Adrenal gland (tissue), 12 donors: ENCODE data around the gene WBP2NL. TPM values are rescaled to one million over a fixed set of nuclear protein-coding genes. Genes with fewer than 3 reads are reported as not detected.

Source experiments
- DNase-seq, 7 donors: peaks; one replicate each; pipeline ENCODE4 v3.0.0-alpha.2; 2019 to 2020
- H3K27ac ChIP-seq, 5 donors: fragments of 200-600 bp; sonication (generic) in 4 of 5; 1 replicate in 3 of 5; 2 replicates in 2 of 5; pipeline versions ENCODE4 v1.5.1 to v1.8.0; 2016 to 2020; ENCODE audit warnings: mild to moderate bottlenecking in 1 of 5
- H3K27me3 ChIP-seq: fragments of 200-600 bp; 2 replicates; pipeline ENCODE4 v1.8.0; 2021
- H3K36me3 ChIP-seq, 2 donors: fragments of 200-600 bp; replicated peaks in 1 of 2; 1 replicate in 1 of 2; 2 replicates in 1 of 2; pipeline versions ENCODE4 v1.5.1 to v1.8.0; 2018 to 2022
- H3K4me1 ChIP-seq, 2 donors: fragments of 200-600 bp; replicated peaks in 1 of 2; 1 replicate in 1 of 2; 2 replicates in 1 of 2; pipeline versions ENCODE4 v1.5.1 to v1.8.0; 2018 to 2021
- H3K4me3 ChIP-seq, 4 donors: fragments of 200-600 bp; sonication (generic) in 3 of 4; one replicate each; pipeline ENCODE4 v1.5.1; 2016 to 2018
- H3K9me3 ChIP-seq, 3 donors: fragments of 200-600 bp; sonication (generic) in 1 of 3; replicated peaks in 1 of 3; 1 replicate in 2 of 3; 2 replicates in 1 of 3; pipeline versions ENCODE4 v1.5.1 to v1.8.0; 2016 to 2021
- POLR2A ChIP-seq, 2 donors: fragments of 450-650 bp; IDR thresholded peaks; one replicate each; pipeline ENCODE4 v1.6.1; 2017; ENCODE audit warnings: antibody characterized with exemption in 2 of 2, mild to moderate bottlenecking in 2 of 2, moderate library complexity in 1 of 2
- WGBS, 4 donors: extraction: QIAGEN DNeasy Blood & Tissue Kit in 2 of 4; methylation state at CpG; one replicate each; pipeline versions ENCODE4 v1.1.5 to v1.1.7; 2013 to 2017; 5-methylcytosine and 5-hydroxymethylcytosine counted together
- intact Hi-C, 2 donors: fragments of 100-400 bp; cut with DNase I; formaldehyde crosslinking; loops; one replicate each; pipeline versions ENCODE4 v1.14.1 to v1.15.0; 2022 to 2023
- polyA plus RNA-seq, 3 donors: library from polyadenylated mRNA; stranded (reverse); fragments of 200-250 nt in 2 of 3; fragments of 350-450 nt in 1 of 3; fragmentation: Illumina TruSeq in 1 of 3; extraction: RNeasy Lipid Tissue Mini Kit (QIAGEN cat#74804) in 1 of 3; gene quantifications; one replicate each; pipeline ENCODE4 v1.2.3, GENCODE V29; 2013 to 2014
- total RNA-seq, 9 donors: library from RNA; depleted of rRNA in 4 of 9; stranded (reverse); fragments of >200 nt in 4 of 9; fragments of 120-200 nt in 1 of 9; fragmentation: NEBNext Ultra II Directional in 1 of 9; extraction: Animal tissue kit (Norgen Biotek cat#: 25700) in 1 of 9; gene quantifications; one replicate each; pipeline versions ENCODE4 v1.1.0 to v1.2.4, GENCODE V29; 2013 to 2023
- TF ChIP-seq, protein P1 (sequence below), 6 experiments: fragments of 450-650 bp in 4 of 6; fragments of 200-600 bp in 2 of 6; sonication (generic) in 1 of 6; IDR thresholded peaks; 1 replicate in 5 of 6; 2 replicates in 1 of 6; pipeline versions ENCODE4 v1.5.1 to v1.8.0; 2016 to 2021; ENCODE audit warnings: antibody characterized with exemption in 6 of 6, mild to moderate bottlenecking in 2 of 6, moderate library complexity in 1 of 6
- donor health status: healthy with polysubstance abuse.
- donor health status: Bipolar disorder and iron deficiency.
- donor health status: DM: yes; HTN: yes; CAD: no.
- donor health status: DM: no; HTN: no; CAD: no.
- donor health status: DM: no; HTN: no; CAD: no.
- donor health status: DM: yes; HTN: yes; CAD: no.

Gene WBP2NL
- total and polyA plus RNA-seq, 12 donors: 0.35 to 2.0 (median 0.62) TPM; not detected in 1

DNA sequence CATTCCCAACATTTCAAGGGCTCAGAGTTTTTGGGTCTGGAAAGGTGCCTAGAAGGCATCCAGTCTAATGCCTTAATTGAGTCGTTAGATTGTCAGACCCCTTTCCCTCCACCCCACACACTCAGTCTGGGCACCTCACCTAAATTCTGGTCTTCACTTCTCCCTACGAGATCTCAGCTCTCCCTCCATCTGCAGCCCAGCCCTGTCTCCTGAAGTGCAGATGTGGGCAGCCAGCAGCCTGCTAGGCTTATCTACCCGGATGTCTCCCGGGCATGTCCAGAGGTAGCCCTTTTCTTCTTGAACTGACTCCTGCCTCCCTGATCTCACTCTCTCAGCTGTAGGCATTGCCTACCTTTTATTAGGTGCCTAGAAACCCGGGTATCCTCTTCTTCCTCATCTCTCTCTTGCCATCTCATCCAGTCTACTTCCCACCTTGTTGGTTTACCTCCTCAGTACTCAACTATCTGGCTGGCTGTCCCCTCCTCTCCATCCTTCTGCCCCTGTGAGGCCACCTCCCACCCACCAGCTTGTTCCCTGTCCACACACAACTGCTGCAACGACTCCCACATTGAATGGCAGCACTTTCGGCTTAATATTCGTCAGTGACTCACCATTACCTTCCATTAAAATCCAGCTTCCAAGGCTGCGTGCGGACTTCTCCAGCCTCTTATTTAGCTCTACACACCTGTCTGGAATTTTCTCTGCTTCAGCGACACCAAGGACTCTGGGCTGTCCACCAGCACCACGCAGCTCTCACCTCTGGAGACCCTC lies 23.1 kb upstream of the WBP2NL start:
- no peaks in the 10 kb centered on the region for H3K36me3 ChIP-seq
- no peak for DNase-seq
- no peaks in the 10 kb centered on the region for H3K9me3 ChIP-seq
- no peak for TF ChIP-seq POLR2A (IDR thresholded peaks at IDR 0.05)
- TF ChIP-seq, protein P1, sequence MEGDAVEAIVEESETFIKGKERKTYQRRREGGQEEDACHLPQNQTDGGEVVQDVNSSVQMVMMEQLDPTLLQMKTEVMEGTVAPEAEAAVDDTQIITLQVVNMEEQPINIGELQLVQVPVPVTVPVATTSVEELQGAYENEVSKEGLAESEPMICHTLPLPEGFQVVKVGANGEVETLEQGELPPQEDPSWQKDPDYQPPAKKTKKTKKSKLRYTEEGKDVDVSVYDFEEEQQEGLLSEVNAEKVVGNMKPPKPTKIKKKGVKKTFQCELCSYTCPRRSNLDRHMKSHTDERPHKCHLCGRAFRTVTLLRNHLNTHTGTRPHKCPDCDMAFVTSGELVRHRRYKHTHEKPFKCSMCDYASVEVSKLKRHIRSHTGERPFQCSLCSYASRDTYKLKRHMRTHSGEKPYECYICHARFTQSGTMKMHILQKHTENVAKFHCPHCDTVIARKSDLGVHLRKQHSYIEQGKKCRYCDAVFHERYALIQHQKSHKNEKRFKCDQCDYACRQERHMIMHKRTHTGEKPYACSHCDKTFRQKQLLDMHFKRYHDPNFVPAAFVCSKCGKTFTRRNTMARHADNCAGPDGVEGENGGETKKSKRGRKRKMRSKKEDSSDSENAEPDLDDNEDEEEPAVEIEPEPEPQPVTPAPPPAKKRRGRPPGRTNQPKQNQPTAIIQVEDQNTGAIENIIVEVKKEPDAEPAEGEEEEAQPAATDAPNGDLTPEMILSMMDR (IDR thresholded peaks at IDR 0.05): no peak
- intact Hi-C loops: loop anchor here in 1 of 2 donors (10.0 kb wide), 1 partner anchor 459 kb away; the partner anchor contains the start of gene NFAM1
- 60 to 68% (median 64%) methylated on average over 12 of the region's 12 CpGs for WGBS, 4 donors
- no peak overlapping the region for H3K27ac ChIP-seq
- H3K4me3 ChIP-seq: no peak overlapping the region
- H3K4me1 ChIP-seq: no peaks in the 10 kb centered on the region
- peaks cover 23% of the 10 kb centered on the region for H3K27me3 ChIP-seq

DNA sequence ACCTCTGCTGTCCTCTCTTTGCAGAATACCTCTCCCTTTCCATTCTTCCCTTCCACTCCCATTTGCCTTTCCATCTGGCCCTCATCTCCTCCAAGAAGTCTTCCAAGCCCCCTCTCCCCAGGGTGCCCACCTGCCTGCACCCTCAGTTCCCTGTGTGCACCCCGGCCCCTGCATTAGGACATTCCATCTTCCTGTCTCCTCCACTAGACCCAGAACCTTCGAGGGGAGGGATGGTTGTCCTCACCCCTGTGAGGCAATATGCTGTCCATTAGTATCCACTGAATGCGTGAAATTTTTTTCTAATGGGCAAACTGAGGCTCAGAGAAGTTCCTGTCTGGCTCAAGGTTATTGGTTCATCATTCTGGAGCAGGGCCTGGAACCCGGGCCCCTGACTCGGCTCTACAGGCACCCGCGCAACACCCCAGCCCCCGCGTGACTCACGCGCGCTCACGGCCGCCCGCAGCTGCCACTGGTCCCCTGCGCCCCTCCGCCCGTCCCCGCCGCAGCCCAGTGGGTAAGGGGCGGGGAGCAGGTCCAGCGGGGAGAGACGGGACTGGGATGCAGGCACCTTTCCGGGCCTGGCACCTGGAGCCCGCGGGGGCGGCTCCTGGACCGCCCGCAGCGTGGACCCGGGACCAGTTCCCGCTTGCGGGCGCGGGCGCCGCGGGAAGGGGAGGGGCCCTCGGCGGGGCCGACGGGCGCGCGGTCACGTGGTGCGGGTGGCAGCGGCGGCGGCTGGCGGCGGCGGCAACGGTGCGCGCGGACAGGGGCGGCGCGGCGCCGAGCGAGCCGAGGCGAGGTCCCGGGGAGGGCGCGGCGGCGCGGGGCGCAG lies 22.3 kb upstream of the WBP2NL start:
- 2 to 13% (median 5%) methylated on average over 9 to 70 of the region's 72 CpGs for WGBS, 4 donors
- intact Hi-C loops: loop anchor here in 1 of 2 donors (10.0 kb wide), 1 partner anchor 459 kb away; the partner anchor contains the start of gene NFAM1
- peak overlapping the region in 1 of 4 donors; percentile 68 for H3K4me3 ChIP-seq

DNA sequence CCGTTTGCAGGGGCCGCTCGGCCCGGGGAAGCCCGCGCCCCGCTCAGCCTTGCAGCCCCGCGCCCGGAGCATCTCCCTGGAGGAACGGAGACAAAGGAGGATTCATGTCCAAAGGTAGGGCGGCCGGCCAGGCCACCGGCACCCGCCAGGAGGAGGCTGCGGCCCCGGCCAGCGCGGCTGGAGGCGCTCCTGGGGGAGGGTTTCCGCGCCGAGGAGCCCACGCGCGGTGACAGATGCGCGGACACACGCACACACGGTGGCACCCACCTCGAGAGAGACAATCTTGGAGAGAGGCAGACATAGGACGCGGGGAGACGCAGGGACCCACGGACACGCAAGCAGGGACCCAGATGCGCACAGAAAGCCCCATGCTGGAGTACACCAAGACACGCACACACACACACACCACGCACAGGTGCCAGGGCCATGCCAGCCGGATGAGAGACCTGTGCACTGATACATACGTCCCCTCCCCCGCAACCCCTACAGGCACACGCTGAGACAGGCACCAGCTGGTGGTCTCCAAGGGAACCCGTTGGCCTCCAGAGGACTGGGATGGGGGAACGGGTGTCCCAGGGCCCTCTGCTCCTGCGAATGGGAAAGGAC lies 21.5 kb upstream of the WBP2NL start:
- DNase-seq: no peak
- Histone ChIP-seq H3K36me3 (no peaks in the 10 kb centered on the region), H3K4me1 (no peaks in the 10 kb centered on the region), H3K27me3 (peaks cover 23% of the 10 kb centered on the region), H3K4me3 (peak overlapping the region in 1 of 4 donors; percentile 68), H3K9me3 (no peaks in the 10 kb centered on the region), H3K27ac (no peak overlapping the region)
- no peak for TF ChIP-seq POLR2A (IDR thresholded peaks at IDR 0.05)
- TF ChIP-seq, protein P1 (IDR thresholded peaks at IDR 0.05): no peak
- intact Hi-C loops: loop anchor here in 1 of 2 donors (10.0 kb wide), 1 partner anchor 458 kb away; the partner anchor contains the start of gene NFAM1
- WGBS, 4 donors: 0 to 20% (median 5%) methylated on average over 1 to 46 of the region's 46 CpGs

More for the DNA sequence above, 22.3 kb upstream of the WBP2NL start:
- DNase-seq: peak in 3 of 7 donors; percentile 31 to 48 (median 33)
- no peak overlapping the region for H3K27ac ChIP-seq
- H3K4me1 ChIP-seq: no peaks in the 10 kb centered on the region
- TF ChIP-seq, protein P1 (IDR thresholded peaks at IDR 0.05): no peak
- TF ChIP-seq POLR2A (IDR thresholded peaks at IDR 0.05): no peak
- H3K27me3 ChIP-seq: peaks cover 23% of the 10 kb centered on the region
- no peaks in the 10 kb centered on the region for H3K9me3 ChIP-seq
- H3K36me3 ChIP-seq: no peaks in the 10 kb centered on the region

DNA sequence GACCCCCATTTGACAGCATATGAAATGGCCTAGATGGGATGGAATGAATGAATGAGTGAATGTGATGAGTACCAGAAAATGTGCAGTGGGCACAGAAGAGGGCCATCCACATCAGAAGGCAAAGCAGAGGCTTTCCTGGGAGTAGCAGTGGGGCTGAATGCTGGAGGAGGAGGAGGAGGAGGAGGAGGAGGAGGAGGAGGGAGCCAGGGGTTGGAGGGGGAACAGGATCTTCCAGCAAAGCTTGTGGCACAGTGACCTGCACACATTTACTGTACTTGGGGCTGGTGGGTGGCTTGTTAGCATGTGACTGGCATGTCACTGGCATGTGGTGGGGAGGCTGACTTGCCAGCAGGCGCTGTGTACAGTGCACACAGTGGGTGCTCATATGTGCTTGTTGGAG lies 19.9 kb upstream of the WBP2NL start:
- H3K27ac ChIP-seq: no peak overlapping the region
- intact Hi-C loops: loop anchor here in 1 of 2 donors (10.0 kb wide), 1 partner anchor 456 kb away; the partner anchor contains the start of gene NFAM1
- H3K36me3 ChIP-seq: no peaks in the 10 kb centered on the region
- no peaks in the 10 kb centered on the region for H3K4me1 ChIP-seq
- no peak for DNase-seq
- 100% methylated on average over 1 of the region's 1 CpG for WGBS, 4 donors
- no peak for TF ChIP-seq POLR2A (IDR thresholded peaks at IDR 0.05)
- TF ChIP-seq, protein P1 (IDR thresholded peaks at IDR 0.05): no peak
- H3K9me3 ChIP-seq: no peaks in the 10 kb centered on the region
- H3K4me3 ChIP-seq: no peak overlapping the region
- H3K27me3 ChIP-seq: peaks cover 17% of the 10 kb centered on the region
